NCI-H2107 (cell line): Measurements from ENCODE around the gene WDR70.
A peak's percentile ranks its signal among the peaks of the same experiment; 100 is the strongest.
"Not testable (repeated sequence)": the region's sequence is repeated elsewhere in the genome, so short reads cannot be mapped to it uniquely, and the experiment has no call there.

Experiments
- DNase-seq: peaks from one replicate; lab custom pipeline; 2025; lab: John Stamatoyannopoulos, UW

WDR70 gene

GRCh38 chr5:37379100-37379628 is at the start of gene WDR70:
WDR70 (plus strand) TSS chr5:37379318; CDS start chr5:37379368, 50 bp downstream.
- peak; percentile 84 for DNase-seq

- DNase-seq: not testable (repeated sequence)
Measured at GRCh38 chr5:37334754-37335153, 44.4 kb upstream of the WDR70 start.

GRCh38 chr5:37342741-37343140 is 36.4 kb upstream of the WDR70 start:
- not testable (repeated sequence) for DNase-seq

- no peak for DNase-seq
Measured at GRCh38 chr5:37355161-37355560, 24.0 kb upstream of the WDR70 start.

- DNase-seq: no peak
Measured at GRCh38 chr5:37370550-37370863, 8.6 kb upstream of the WDR70 start.

GRCh38 chr5:37370864-37371726 is 8.0 kb upstream of the WDR70 start, which contains the start of gene NUP155:
NUP155 (minus strand) TSS chr5:37371106; CDS start chr5:37370977, 129 bp downstream.
- DNase-seq: peak; percentile 93

- no peak for DNase-seq
Measured at GRCh38 chr5:37375091-37375490, 4.0 kb upstream of the WDR70 start.

GRCh38 chr5:37378066-37378465 is 1.1 kb upstream of the WDR70 start:
- DNase-seq: not testable (repeated sequence)

GRCh38 chr5:37391591-37391990 is 12.5 kb downstream of the WDR70 start:
- no peak for DNase-seq

- no peak for DNase-seq
Measured at GRCh38 chr5:37396352-37396751, 17.2 kb downstream of the WDR70 start.

GRCh38 chr5:37400501-37400900 is 21.4 kb downstream of the WDR70 start:
- DNase-seq: no peak

- DNase-seq: no peak
Measured at GRCh38 chr5:37412515-37412914, 33.4 kb downstream of the WDR70 start.

- not testable (repeated sequence) for DNase-seq
Measured at GRCh38 chr5:37415456-37415855, 36.3 kb downstream of the WDR70 start.

GRCh38 chr5:37417347-37417746 is 38.2 kb downstream of the WDR70 start:
- DNase-seq: no peak

- no peak for DNase-seq
Measured at GRCh38 chr5:37424441-37424840, 45.3 kb downstream of the WDR70 start.

GRCh38 chr5:37428044-37428443 is 48.9 kb downstream of the WDR70 start:
- DNase-seq: no peak

GRCh38 chr5:37435261-37435660 is 56.1 kb downstream of the WDR70 start:
- DNase-seq: no peak

- no peak for DNase-seq
Measured at GRCh38 chr5:37436146-37436934, 57.2 kb downstream of the WDR70 start.

- no peak for DNase-seq
Measured at GRCh38 chr5:37437711-37438110, 58.6 kb downstream of the WDR70 start.

GRCh38 chr5:37445783-37446182 is 66.7 kb downstream of the WDR70 start:
- not testable (repeated sequence) for DNase-seq

- no peak for DNase-seq
Measured at GRCh38 chr5:37448941-37449340, 69.8 kb downstream of the WDR70 start.

- not testable (repeated sequence) for DNase-seq
Measured at GRCh38 chr5:37451991-37452390, 72.9 kb downstream of the WDR70 start.

GRCh38 chr5:37453252-37453651 is 74.1 kb downstream of the WDR70 start:
- not testable (repeated sequence) for DNase-seq
